ENCODE data around the gene XPO5. TPM values are rescaled to one million over a fixed set of nuclear protein-coding genes. Genes with fewer than 3 reads are reported as not detected.
"Not testable (repeated sequence)": the region's sequence is repeated elsewhere in the genome, so short reads cannot be mapped to it uniquely, and the experiment has no call there.

Gene XPO5
- total RNA-seq, 4 donors from 2014 or later: 22.2 to 58.6 (median 32.9) TPM

- 92 to 95% methylated on average over 2 of the region's 2 CpGs for WGBS, 2 donors
- H3K27me3 ChIP-seq: no peaks in the 10 kb centered on the region
- DNase-seq: no peak
- intact Hi-C loops (cut with DNase I): no loop called here
- H3K4me3 ChIP-seq (replicated peaks in 1 of 3): no peak overlapping the region
- no peaks in the 10 kb centered on the region for H3K4me1 ChIP-seq
- H3K9me3 ChIP-seq: no peaks in the 10 kb centered on the region
- no peak overlapping the region for H3K27ac ChIP-seq
- peaks cover 12 to 18% of the 10 kb centered on the region in 2 donors for H3K36me3 ChIP-seq
- no peak for TF ChIP-seq POLR2A (IDR thresholded peaks at IDR 0.05)
- TF ChIP-seq, protein P1, sequence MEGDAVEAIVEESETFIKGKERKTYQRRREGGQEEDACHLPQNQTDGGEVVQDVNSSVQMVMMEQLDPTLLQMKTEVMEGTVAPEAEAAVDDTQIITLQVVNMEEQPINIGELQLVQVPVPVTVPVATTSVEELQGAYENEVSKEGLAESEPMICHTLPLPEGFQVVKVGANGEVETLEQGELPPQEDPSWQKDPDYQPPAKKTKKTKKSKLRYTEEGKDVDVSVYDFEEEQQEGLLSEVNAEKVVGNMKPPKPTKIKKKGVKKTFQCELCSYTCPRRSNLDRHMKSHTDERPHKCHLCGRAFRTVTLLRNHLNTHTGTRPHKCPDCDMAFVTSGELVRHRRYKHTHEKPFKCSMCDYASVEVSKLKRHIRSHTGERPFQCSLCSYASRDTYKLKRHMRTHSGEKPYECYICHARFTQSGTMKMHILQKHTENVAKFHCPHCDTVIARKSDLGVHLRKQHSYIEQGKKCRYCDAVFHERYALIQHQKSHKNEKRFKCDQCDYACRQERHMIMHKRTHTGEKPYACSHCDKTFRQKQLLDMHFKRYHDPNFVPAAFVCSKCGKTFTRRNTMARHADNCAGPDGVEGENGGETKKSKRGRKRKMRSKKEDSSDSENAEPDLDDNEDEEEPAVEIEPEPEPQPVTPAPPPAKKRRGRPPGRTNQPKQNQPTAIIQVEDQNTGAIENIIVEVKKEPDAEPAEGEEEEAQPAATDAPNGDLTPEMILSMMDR (IDR thresholded peaks at IDR 0.05): no peak
Observed at GRCh38 chr6:43606019-43606418, 30.2 kb upstream of the XPO5 start.

DNA sequence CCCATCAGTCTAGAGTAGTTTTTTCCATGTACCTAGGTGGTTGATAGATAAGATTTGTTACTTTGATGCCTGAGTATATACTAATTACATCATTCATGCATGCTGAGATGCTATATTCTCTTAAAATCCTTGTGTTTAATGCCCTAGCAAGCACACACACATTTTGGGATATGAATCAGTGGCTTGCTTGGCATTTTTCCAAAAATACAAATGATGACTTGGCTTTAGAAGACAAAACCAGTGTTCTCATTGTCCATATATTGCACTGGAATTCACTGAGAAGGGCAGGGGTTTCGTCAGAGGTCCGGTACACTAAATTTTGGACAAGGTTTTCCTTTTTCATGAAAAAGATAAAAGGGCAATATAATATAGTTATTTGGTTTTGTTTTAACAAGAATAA lies 28.3 kb upstream of the XPO5 start:
- Histone ChIP-seq H3K4me1 (no peaks in the 10 kb centered on the region), H3K9me3 (no peaks in the 10 kb centered on the region), H3K4me3 (replicated peaks in 1 of 3) (no peak overlapping the region), H3K36me3 (peaks cover 6 to 20% of the 10 kb centered on the region in 2 donors), H3K27ac (no peak overlapping the region), H3K27me3 (no peaks in the 10 kb centered on the region)
- 96 to 97% methylated on average over 2 of the region's 2 CpGs for WGBS, 2 donors
- intact Hi-C loops (cut with DNase I): no loop called here
- TF ChIP-seq, protein P1 (IDR thresholded peaks at IDR 0.05): no peak
- no peak for TF ChIP-seq POLR2A (IDR thresholded peaks at IDR 0.05)
- DNase-seq: no peak

GRCh38 chr6:43600595-43600994 lies 24.8 kb upstream of the XPO5 start:
- intact Hi-C loops (cut with DNase I): no loop called here
- Histone ChIP-seq H3K9me3 (no peaks in the 10 kb centered on the region), H3K27me3 (no peaks in the 10 kb centered on the region), H3K4me3 (replicated peaks in 1 of 3) (no peak overlapping the region), H3K27ac (no peak overlapping the region), H3K4me1 (no peaks in the 10 kb centered on the region), H3K36me3 (peaks cover 6 to 25% of the 10 kb centered on the region in 2 donors)
- DNase-seq: no peak
- 96 to 97% methylated on average over 2 of the region's 2 CpGs for WGBS, 2 donors
- TF ChIP-seq, protein P1 (IDR thresholded peaks at IDR 0.05): no peak
- TF ChIP-seq POLR2A (IDR thresholded peaks at IDR 0.05): no peak

- TF ChIP-seq, protein P1 (IDR thresholded peaks at IDR 0.05): no peak
- no peak for TF ChIP-seq POLR2A (IDR thresholded peaks at IDR 0.05)
- intact Hi-C loops (cut with DNase I): no loop called here
- H3K4me1 ChIP-seq: no peaks in the 10 kb centered on the region
- no peak for DNase-seq
- WGBS, 2 donors: 90 to 95% methylated on average over 1 of the region's 1 CpG
- no peak overlapping the region for H3K4me3 ChIP-seq (replicated peaks in 1 of 3)
- H3K27ac ChIP-seq: no peak overlapping the region
- H3K9me3 ChIP-seq: no peaks in the 10 kb centered on the region
- H3K27me3 ChIP-seq: no peaks in the 10 kb centered on the region
- peaks cover 0 to 4% of the 10 kb centered on the region in 2 donors for H3K36me3 ChIP-seq
Observed at GRCh38 chr6:43593938-43594337, 18.1 kb upstream of the XPO5 start.

- H3K4me3 ChIP-seq (replicated peaks in 1 of 3); H3K27me3 ChIP-seq; DNase-seq; H3K4me1 ChIP-seq; H3K27ac ChIP-seq; intact Hi-C loops (cut with DNase I); H3K9me3 ChIP-seq: not testable (repeated sequence)
- 93 to 94% methylated on average over 1 of the region's 1 CpG for WGBS, 2 donors
- peaks cover 8 to 26% of the 10 kb centered on the region in 2 donors for H3K36me3 ChIP-seq
Observed at GRCh38 chr6:43589564-43589963, 13.7 kb upstream of the XPO5 start.

GRCh38 chr6:43588194-43588593 lies 12.4 kb upstream of the XPO5 start:
- no peaks in the 10 kb centered on the region for H3K4me1 ChIP-seq
- peaks cover 19 to 40% of the 10 kb centered on the region in 2 donors for H3K36me3 ChIP-seq
- TF ChIP-seq, protein P1 (IDR thresholded peaks at IDR 0.05): no peak
- TF ChIP-seq POLR2A (IDR thresholded peaks at IDR 0.05): no peak
- H3K27me3 ChIP-seq: no peaks in the 10 kb centered on the region
- H3K9me3 ChIP-seq: no peaks in the 10 kb centered on the region
- intact Hi-C loops (cut with DNase I): no loop called here
- 96 to 99% methylated on average over 5 of the region's 5 CpGs for WGBS, 2 donors
- no peak overlapping the region for H3K27ac ChIP-seq
- no peak overlapping the region for H3K4me3 ChIP-seq (replicated peaks in 1 of 3)
- no peak for DNase-seq
